ENCODE measurements around the gene MOV10L1. TPM values are rescaled to one million over a fixed set of nuclear protein-coding genes. Genes with fewer than 3 reads are reported as not detected.
A peak's percentile ranks its signal among the peaks of the same experiment; 100 is the strongest.
"Not testable (repeated sequence)": the region's sequence is repeated elsewhere in the genome, so short reads cannot be mapped to it uniquely, and the experiment has no call there.

MOV10L1 gene
- total RNA-seq, 1 experiment from 2014 or later: not detected

DNA sequence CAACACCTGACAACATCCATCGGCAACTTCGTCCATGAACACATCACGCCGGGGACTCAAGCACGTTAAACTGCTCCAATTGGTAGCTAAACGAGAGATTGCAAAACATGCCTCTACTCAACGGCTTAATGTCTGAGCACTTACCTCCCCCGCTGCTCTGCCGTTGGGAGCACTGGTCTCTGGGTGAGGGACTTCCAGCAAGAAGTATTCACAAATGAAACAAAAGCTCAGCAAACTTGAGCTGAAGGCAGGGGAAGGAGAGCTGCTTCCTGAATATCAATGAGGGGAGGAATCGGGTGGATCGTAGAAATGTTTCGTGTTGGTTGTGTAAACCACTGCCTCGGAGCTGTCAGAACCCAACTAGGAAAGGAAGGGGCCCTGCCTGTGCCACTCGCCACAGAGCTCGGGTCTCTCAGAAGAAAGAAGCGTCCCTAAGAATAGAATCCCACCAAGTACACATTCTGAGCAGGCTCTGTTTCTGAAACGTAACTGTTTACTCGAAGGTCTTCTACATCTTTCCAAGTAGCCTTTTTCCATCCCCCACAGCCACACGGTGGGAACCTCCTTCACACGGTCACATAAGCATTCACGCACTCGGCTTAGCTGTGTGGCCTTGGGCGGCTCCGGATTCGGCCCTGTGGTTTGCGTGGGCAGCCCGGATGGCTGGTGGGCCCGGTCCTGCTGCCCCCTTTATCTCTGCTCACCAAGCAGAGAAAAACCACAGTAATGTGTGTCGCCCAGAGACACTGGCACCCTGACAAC, 4.4 kb upstream of the MOV10L1 start, which contains the start of gene MLC1:
MLC1 (minus strand) TSS at position 216 of the 762 bp plus-strand sequence. CDS start 524 bp downstream, outside the sequence.
- peak within 1 kb of the TSS; percentile 19 for H3K4me3 ChIP-seq (ENCODE audit: low read depth, low read length, poor library complexity, severe bottlenecking)
- H3K4me1 ChIP-seq (ENCODE audit: insufficient read depth, low read length, poor library complexity, severe bottlenecking): no peaks in the 10 kb centered on the region
- intact Hi-C loops (cut with micrococcal nuclease; ENCODE audit: unreplicated experiment): no loop called here
- H3K36me3 ChIP-seq (ENCODE audit: insufficient read depth, low read length, poor library complexity, severe bottlenecking): no peaks in the 10 kb centered on the region
- TF ChIP-seq, protein P1, sequence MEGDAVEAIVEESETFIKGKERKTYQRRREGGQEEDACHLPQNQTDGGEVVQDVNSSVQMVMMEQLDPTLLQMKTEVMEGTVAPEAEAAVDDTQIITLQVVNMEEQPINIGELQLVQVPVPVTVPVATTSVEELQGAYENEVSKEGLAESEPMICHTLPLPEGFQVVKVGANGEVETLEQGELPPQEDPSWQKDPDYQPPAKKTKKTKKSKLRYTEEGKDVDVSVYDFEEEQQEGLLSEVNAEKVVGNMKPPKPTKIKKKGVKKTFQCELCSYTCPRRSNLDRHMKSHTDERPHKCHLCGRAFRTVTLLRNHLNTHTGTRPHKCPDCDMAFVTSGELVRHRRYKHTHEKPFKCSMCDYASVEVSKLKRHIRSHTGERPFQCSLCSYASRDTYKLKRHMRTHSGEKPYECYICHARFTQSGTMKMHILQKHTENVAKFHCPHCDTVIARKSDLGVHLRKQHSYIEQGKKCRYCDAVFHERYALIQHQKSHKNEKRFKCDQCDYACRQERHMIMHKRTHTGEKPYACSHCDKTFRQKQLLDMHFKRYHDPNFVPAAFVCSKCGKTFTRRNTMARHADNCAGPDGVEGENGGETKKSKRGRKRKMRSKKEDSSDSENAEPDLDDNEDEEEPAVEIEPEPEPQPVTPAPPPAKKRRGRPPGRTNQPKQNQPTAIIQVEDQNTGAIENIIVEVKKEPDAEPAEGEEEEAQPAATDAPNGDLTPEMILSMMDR (conservative IDR thresholded peaks at IDR 0.05; ENCODE audit: low read depth, low read length): no peak
- TF ChIP-seq EZH2 (IDR thresholded peaks at IDR 0.05; ENCODE audit: borderline replicate concordance, low read depth, low read length, poor library complexity, severe bottlenecking): no peak
- no peaks in the 10 kb centered on the region for H3K9me3 ChIP-seq (ENCODE audit: low read depth, low read length, poor library complexity, severe bottlenecking)
- H3K27me3 ChIP-seq (replicated peaks; ENCODE audit: insufficient read depth, low read depth, low read length, poor library complexity): no peaks in the 10 kb centered on the region
- no TSS peak for BruUV-seq (replicated peaks)
- ChIA-PET POLR2A (ENCODE audit: low non-redundant PET) (interaction anchor here (0.7 kb wide), 1 partner anchor 19 kb away, joined by 4 read pairs; no protein-coding TSS in a partner anchor), CTCF (interaction anchor here (0.5 to 0.6 kb wide), 2 partner anchors 191 to 352 kb away, joined by 3 to 7 read pairs; no protein-coding TSS in a partner anchor)
- peak; percentile 80 for DNase-seq (ENCODE audit: low spot score)
- no peak within 1 kb of the TSS for H3K27ac ChIP-seq (ENCODE audit: low read depth, low read length, poor library complexity, severe bottlenecking)

DNA sequence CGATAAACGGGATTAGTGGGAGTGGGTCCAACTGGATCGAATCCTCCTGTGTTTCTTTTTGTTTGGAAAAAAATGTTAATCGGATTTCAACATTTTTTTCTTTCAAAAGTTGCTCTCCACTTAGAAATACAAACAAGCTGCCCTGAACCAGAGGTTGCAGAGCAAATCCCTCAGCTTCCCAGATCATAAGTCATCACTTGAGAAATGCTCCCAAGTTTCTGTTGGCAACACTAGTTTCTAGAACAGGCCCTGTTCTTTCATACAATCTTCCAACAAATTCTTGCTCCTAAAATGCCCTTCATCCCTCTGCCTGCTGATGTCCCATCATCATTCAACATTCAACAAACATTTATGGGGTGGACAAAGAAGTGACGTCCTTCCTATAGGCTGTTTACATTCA, 3.3 kb upstream of the MOV10L1 start:
- intact Hi-C loops (cut with micrococcal nuclease; ENCODE audit: unreplicated experiment): no loop called here
- DNase-seq (ENCODE audit: low spot score): no peak
- ChIA-PET POLR2A (ENCODE audit: low non-redundant PET) (no interaction called here), CTCF (no interaction called here)
- no TSS peak for BruUV-seq (replicated peaks)
- no peak overlapping the region for H3K27ac ChIP-seq (ENCODE audit: low read depth, low read length, poor library complexity, severe bottlenecking)
- no peaks in the 10 kb centered on the region for H3K9me3 ChIP-seq (ENCODE audit: low read depth, low read length, poor library complexity, severe bottlenecking)
- H3K27me3 ChIP-seq (replicated peaks; ENCODE audit: insufficient read depth, low read depth, low read length, poor library complexity): no peaks in the 10 kb centered on the region
- no peaks in the 10 kb centered on the region for H3K36me3 ChIP-seq (ENCODE audit: insufficient read depth, low read length, poor library complexity, severe bottlenecking)
- H3K4me1 ChIP-seq (ENCODE audit: insufficient read depth, low read length, poor library complexity, severe bottlenecking): no peaks in the 10 kb centered on the region
- TF ChIP-seq EZH2 (IDR thresholded peaks at IDR 0.05; ENCODE audit: borderline replicate concordance, low read depth, low read length, poor library complexity, severe bottlenecking): no peak
- TF ChIP-seq, protein P1 (conservative IDR thresholded peaks at IDR 0.05; ENCODE audit: low read depth, low read length): no peak
- H3K4me3 ChIP-seq (ENCODE audit: low read depth, low read length, poor library complexity, severe bottlenecking): no peak overlapping the region

DNA sequence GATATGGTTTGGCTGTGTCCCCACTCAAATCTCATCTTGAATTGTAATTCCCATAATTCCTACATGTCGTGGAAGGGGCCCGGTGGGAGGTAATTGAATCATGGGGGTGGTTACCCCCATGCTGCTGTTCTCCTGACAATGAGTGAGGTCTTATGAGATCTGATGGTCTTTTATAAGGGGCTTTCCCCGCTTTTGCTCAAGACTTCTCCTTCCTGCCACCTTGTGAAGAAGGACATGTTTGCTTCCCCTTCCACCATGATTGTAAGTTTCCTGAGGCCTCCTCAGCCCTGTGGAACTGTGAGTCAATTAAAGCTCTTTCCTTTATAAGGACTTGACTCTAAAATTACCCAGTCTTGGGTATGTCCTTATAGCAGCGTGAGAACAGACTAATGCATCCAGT, 2.8 kb upstream of the MOV10L1 start:
- H3K36me3 ChIP-seq (ENCODE audit: insufficient read depth, low read length, poor library complexity, severe bottlenecking); intact Hi-C loops (cut with micrococcal nuclease; ENCODE audit: unreplicated experiment); DNase-seq (ENCODE audit: low spot score); POLR2A ChIA-PET (ENCODE audit: low non-redundant PET); CTCF ChIA-PET; H3K27me3 ChIP-seq (replicated peaks; ENCODE audit: insufficient read depth, low read depth, low read length, poor library complexity); BruUV-seq (replicated peaks); H3K4me1 ChIP-seq (ENCODE audit: insufficient read depth, low read length, poor library complexity, severe bottlenecking); H3K9me3 ChIP-seq (ENCODE audit: low read depth, low read length, poor library complexity, severe bottlenecking); H3K4me3 ChIP-seq (ENCODE audit: low read depth, low read length, poor library complexity, severe bottlenecking); H3K27ac ChIP-seq (ENCODE audit: low read depth, low read length, poor library complexity, severe bottlenecking): not testable (repeated sequence)

DNA sequence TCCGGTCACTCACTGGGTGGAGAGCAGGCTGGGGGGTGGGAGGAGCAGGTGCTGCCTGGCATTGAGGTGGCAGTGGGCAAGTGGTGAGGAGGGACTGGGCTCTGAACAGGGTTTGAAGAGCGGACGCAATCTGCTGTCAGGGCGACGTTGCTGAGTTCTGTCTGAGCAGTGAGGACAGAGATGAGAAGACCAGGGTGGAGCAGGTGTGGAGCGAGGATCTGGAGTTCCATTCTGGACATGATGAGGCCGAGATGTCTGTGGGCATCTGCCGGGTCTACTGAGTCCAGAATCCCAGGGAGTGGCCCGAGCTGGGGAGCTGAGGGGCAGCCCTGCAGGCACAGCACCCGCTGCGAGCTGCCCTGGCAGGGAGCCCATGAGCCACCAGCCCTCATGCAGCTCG, 2.2 kb upstream of the MOV10L1 start:
- TF ChIP-seq EZH2 (IDR thresholded peaks at IDR 0.05; ENCODE audit: borderline replicate concordance, low read depth, low read length, poor library complexity, severe bottlenecking): no peak
- TF ChIP-seq, protein P1 (conservative IDR thresholded peaks at IDR 0.05; ENCODE audit: low read depth, low read length): no peak
- intact Hi-C loops (cut with micrococcal nuclease; ENCODE audit: unreplicated experiment): no loop called here
- no TSS peak for BruUV-seq (replicated peaks)
- no peaks in the 10 kb centered on the region for H3K36me3 ChIP-seq (ENCODE audit: insufficient read depth, low read length, poor library complexity, severe bottlenecking)
- H3K27ac ChIP-seq (ENCODE audit: low read depth, low read length, poor library complexity, severe bottlenecking): no peak overlapping the region
- H3K4me3 ChIP-seq (ENCODE audit: low read depth, low read length, poor library complexity, severe bottlenecking): no peak overlapping the region
- no peaks in the 10 kb centered on the region for H3K27me3 ChIP-seq (replicated peaks; ENCODE audit: insufficient read depth, low read depth, low read length, poor library complexity)
- ChIA-PET CTCF (no interaction called here), POLR2A (ENCODE audit: low non-redundant PET) (no interaction called here)
- no peaks in the 10 kb centered on the region for H3K4me1 ChIP-seq (ENCODE audit: insufficient read depth, low read length, poor library complexity, severe bottlenecking)
- no peaks in the 10 kb centered on the region for H3K9me3 ChIP-seq (ENCODE audit: low read depth, low read length, poor library complexity, severe bottlenecking)
- DNase-seq (ENCODE audit: low spot score): no peak
